Measurements from ENCODE around the gene FBXL14. TPM values are rescaled to one million over a fixed set of nuclear protein-coding genes. Genes with fewer than 3 reads are reported as not detected.

FBXL14 gene
- total and polyA plus RNA-seq, 2 donors: 7.6 to 14.9 TPM

DNA sequence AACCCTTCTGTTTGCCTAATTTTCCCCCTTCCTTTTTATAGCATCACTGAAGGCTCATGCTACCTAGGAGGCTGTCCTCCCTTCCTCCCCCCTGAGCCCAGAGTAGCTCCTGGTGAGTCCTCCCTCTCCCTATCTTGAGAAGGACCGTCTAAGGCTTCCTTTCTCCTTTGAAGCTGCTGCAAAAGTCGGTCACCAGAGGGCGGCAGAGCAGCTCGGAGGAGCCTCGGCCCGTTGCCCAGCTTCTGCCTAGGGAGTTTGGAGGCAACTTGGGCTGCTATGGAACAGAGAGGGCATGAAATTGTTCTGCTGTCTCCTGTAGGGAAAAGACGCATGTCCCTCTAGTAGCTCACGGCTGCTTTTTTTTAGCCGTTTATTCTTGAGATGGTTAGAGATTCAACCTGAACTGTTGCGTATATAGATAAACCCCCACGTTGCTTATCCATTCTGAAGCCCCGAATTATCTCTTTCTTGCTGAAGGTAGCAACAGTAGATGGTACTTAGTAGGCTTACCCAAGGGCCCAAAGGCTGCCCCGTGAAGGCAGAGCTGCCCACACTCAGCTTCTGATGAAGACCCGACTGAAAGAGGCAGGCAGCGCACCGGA is 40.3 kb upstream of the FBXL14 start:
- peaks cover 0 to 15% of the 10 kb centered on the region in 2 donors for H3K4me1 ChIP-seq (ENCODE audit: control insufficient read depth in 2 of 2, insufficient read depth in 2 of 2, low read length in 2 of 2)
- DNase-seq (ENCODE audit: low read depth in 6 of 9, low spot score in 9 of 9): peak in 7 of 9 donors; percentile 40 to 74 (median 54)
- 50% methylated on average over 16 of the region's 16 CpGs for WGBS
- peaks cover 22 to 47% of the 10 kb centered on the region in 2 donors for H3K27me3 ChIP-seq (ENCODE audit: control insufficient read depth in 2 of 2, insufficient read depth in 1 of 2, low read length in 1 of 2)
- H3K4me3 ChIP-seq (ENCODE audit: low read length in 2 of 2): no peak overlapping the region
- no peaks in the 10 kb centered on the region for H3K36me3 ChIP-seq (ENCODE audit: control insufficient read depth in 2 of 2, insufficient read depth in 2 of 2, low read length in 1 of 2)
- H3K9me3 ChIP-seq (ENCODE audit: control insufficient read depth in 2 of 2, insufficient read depth in 1 of 2, low read length in 1 of 2): no peaks in the 10 kb centered on the region
- no peak overlapping the region for H3K27ac ChIP-seq (ENCODE audit: low read depth in 1 of 2, low read length in 1 of 2)

DNA sequence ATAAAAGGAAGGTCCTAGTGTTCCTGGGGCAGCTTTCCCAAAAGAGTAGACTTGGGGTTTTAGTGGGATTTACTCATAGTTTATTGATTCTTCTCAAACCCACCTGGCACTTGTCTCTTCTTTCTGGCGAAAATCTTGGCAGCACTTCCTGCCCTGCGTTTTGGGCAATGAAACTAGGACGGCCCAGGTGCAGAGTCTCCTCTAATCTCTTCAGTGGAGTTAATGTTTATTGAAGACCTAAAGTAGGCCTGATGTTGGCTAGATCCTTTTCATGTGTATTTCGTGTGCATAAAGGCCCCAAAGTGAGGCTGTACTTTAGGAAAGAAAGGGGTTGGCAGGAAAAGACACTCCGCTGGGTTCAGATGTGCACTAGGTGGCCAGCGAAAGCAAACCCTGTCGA is 39.8 kb upstream of the FBXL14 start:
- WGBS: 68% methylated on average over 7 of the region's 7 CpGs
- H3K4me3 ChIP-seq (ENCODE audit: low read length in 2 of 2): no peak overlapping the region
- peaks cover 0 to 1% of the 10 kb centered on the region in 2 donors for H3K9me3 ChIP-seq (ENCODE audit: control insufficient read depth in 2 of 2, insufficient read depth in 1 of 2, low read length in 1 of 2)
- H3K27ac ChIP-seq (ENCODE audit: low read depth in 1 of 2, low read length in 1 of 2): no peak overlapping the region
- DNase-seq (ENCODE audit: low read depth in 6 of 9, low spot score in 9 of 9): no peak
- no peaks in the 10 kb centered on the region for H3K36me3 ChIP-seq (ENCODE audit: control insufficient read depth in 2 of 2, insufficient read depth in 2 of 2, low read length in 1 of 2)
- H3K27me3 ChIP-seq (ENCODE audit: control insufficient read depth in 2 of 2, insufficient read depth in 1 of 2, low read length in 1 of 2): peaks cover 28 to 53% of the 10 kb centered on the region in 2 donors
- H3K4me1 ChIP-seq (ENCODE audit: control insufficient read depth in 2 of 2, insufficient read depth in 2 of 2, low read length in 2 of 2): peaks cover 0 to 21% of the 10 kb centered on the region in 2 donors

DNA sequence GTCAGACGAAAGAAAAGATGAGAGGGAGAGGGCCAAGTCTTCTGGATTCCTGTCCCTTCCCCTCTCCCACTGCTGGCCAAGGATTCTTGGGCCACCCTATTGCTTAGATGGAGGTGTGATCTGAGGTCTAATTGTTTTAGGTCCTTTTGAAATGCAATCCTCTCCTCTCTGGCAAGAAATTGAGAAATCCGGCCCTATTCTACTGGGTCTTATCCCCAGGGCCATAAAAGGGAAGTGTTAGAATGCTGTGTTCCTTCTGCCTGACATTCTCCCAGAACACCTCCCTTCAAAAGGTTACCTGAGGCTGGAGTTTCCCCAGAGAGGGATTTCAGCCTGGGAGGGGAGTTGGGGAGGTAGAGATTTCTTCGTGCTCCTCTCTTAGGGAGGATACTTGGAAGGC is 39.1 kb upstream of the FBXL14 start:
- H3K4me1 ChIP-seq (ENCODE audit: control insufficient read depth in 2 of 2, insufficient read depth in 2 of 2, low read length in 2 of 2): peaks cover 0 to 26% of the 10 kb centered on the region in 2 donors

DNA sequence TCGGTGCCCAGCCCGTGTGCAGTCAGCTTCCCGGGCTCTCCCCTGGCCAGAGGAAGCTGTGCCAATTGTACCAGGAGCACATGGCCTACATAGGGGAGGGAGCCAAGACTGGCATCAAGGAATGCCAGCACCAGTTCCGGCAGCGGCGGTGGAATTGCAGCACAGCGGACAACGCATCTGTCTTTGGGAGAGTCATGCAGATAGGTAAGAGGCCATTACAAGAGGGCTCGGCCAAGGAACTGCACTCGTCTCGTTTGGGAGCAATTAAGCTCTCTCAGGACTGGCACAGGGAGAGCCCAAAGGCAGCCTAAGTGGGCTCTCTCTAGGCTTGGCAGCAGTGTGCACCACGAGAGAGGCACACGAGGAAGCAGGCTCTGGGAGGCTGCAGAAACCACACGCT is 38.3 kb upstream of the FBXL14 start:
- DNase-seq (ENCODE audit: low read depth in 6 of 9, low spot score in 9 of 9): no peak
- Histone ChIP-seq H3K27me3 (ENCODE audit: control insufficient read depth in 2 of 2, insufficient read depth in 1 of 2, low read length in 1 of 2) (peaks cover 40 to 67% of the 10 kb centered on the region in 2 donors), H3K27ac (ENCODE audit: low read depth in 1 of 2, low read length in 1 of 2) (no peak overlapping the region), H3K36me3 (ENCODE audit: control insufficient read depth in 2 of 2, insufficient read depth in 2 of 2, low read length in 1 of 2) (no peaks in the 10 kb centered on the region), H3K9me3 (ENCODE audit: control insufficient read depth in 2 of 2, insufficient read depth in 1 of 2, low read length in 1 of 2) (peaks cover 0 to 3% of the 10 kb centered on the region in 2 donors), H3K4me1 (ENCODE audit: control insufficient read depth in 2 of 2, insufficient read depth in 2 of 2, low read length in 2 of 2) (peaks cover 0 to 26% of the 10 kb centered on the region in 2 donors), H3K4me3 (ENCODE audit: low read length in 2 of 2) (no peak overlapping the region)
- WGBS: 88% methylated on average over 14 of the region's 14 CpGs

More for the DNA sequence above, 39.1 kb upstream of the FBXL14 start:
- peaks cover 34 to 60% of the 10 kb centered on the region in 2 donors for H3K27me3 ChIP-seq (ENCODE audit: control insufficient read depth in 2 of 2, insufficient read depth in 1 of 2, low read length in 1 of 2)
- H3K27ac ChIP-seq (ENCODE audit: low read depth in 1 of 2, low read length in 1 of 2): no peak overlapping the region
- DNase-seq (ENCODE audit: low read depth in 6 of 9, low spot score in 9 of 9): no peak
- no peak overlapping the region for H3K4me3 ChIP-seq (ENCODE audit: low read length in 2 of 2)
- no peaks in the 10 kb centered on the region for H3K36me3 ChIP-seq (ENCODE audit: control insufficient read depth in 2 of 2, insufficient read depth in 2 of 2, low read length in 1 of 2)
- peaks cover 0 to 3% of the 10 kb centered on the region in 2 donors for H3K9me3 ChIP-seq (ENCODE audit: control insufficient read depth in 2 of 2, insufficient read depth in 1 of 2, low read length in 1 of 2)
- WGBS: 90% methylated on average over 3 of the region's 3 CpGs

DNA sequence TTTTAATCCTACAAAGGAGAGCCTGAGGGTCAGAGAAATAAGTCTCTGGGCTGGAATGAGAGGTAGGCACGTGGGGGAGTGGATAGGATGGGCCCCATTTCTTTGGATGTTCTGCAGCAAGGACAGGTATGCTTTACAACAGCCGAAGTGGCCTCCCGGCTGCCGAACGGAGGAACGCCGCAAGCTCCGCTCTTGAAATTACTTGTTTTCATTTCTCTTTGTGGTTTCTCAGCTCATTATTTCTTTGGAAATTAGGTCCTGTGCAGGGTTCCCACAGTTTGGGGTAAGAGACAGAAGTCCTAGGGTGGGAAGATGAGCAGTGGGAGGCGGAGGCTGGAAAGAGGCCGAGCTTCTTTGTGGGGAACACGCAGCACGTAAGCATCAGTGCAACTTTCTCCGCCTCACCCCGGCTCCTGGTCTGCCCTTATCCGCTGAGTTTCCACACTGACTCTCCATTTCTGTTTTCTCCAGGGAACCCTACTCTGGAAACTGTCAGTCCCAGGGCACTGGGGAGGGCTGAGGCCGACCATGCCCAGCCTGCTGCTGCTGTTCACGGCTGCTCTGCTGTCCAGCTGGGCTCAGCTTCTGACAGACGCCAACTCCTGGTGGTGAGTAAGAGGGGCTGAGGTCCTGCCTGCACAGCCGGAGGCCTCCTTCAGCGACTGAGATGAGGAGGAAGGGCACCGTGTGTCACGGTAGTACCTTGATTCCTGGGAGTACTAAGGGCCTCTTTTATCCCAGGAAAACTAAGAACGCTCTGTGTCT is 36.6 kb upstream of the FBXL14 start:
- Histone ChIP-seq H3K4me1 (ENCODE audit: control insufficient read depth in 2 of 2, insufficient read depth in 2 of 2, low read length in 2 of 2) (peaks cover 0 to 26% of the 10 kb centered on the region in 2 donors), H3K27ac (ENCODE audit: low read depth in 1 of 2, low read length in 1 of 2) (no peak overlapping the region), H3K27me3 (ENCODE audit: control insufficient read depth in 2 of 2, insufficient read depth in 1 of 2, low read length in 1 of 2) (peaks cover 43 to 76% of the 10 kb centered on the region in 2 donors), H3K4me3 (ENCODE audit: low read length in 2 of 2) (no peak overlapping the region), H3K36me3 (ENCODE audit: control insufficient read depth in 2 of 2, insufficient read depth in 2 of 2, low read length in 1 of 2) (no peaks in the 10 kb centered on the region), H3K9me3 (ENCODE audit: control insufficient read depth in 2 of 2, insufficient read depth in 1 of 2, low read length in 1 of 2) (peaks cover 0 to 3% of the 10 kb centered on the region in 2 donors)
- WGBS: 29% methylated on average over 23 of the region's 23 CpGs
- DNase-seq (ENCODE audit: low read depth in 6 of 9, low spot score in 9 of 9): no peak

DNA sequence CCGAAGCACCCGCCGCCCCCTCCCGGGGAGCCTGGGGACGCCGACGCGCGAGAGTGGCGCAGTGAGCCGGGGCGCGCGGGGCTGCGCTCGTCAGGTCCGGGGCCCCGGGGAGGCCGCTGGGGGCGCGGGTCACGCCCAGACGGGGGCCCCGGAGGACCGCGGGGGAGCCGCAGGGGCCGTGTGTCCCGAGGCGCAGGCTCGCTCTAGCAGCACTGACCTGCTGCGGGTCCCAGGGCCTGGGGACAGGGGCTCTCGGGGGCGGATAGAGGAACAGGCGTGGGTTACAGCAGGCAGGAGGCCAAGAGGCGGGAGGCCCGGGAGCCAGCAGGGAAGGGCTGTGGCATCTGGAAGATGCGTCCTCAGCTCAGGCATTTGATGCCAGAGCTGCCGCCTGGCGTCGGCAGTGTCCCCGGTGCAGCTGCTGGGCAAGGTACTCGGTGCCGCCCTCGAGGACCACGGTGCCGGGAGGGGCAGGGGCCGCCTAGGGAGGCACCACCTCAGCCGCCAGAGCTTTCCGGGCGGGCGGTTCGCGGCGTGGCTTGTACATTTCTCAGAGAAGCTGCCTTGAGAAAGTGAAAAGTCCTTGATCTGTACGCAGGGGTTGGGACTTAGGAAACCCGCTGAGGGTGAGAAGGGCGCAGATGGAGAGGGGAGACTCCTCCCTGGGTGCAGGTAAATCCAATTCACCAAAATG is 35.9 kb upstream of the FBXL14 start:
- peak in 1 of 9 donors; percentile 37 for DNase-seq (ENCODE audit: low read depth in 6 of 9, low spot score in 9 of 9)
- Histone ChIP-seq H3K27ac (ENCODE audit: low read depth in 1 of 2, low read length in 1 of 2) (peak overlapping the region in 1 of 2 donors; percentile 27), H3K36me3 (ENCODE audit: control insufficient read depth in 2 of 2, insufficient read depth in 2 of 2, low read length in 1 of 2) (no peaks in the 10 kb centered on the region), H3K4me3 (ENCODE audit: low read length in 2 of 2) (peak overlapping the region in 1 of 2 donors; percentile 32), H3K4me1 (ENCODE audit: control insufficient read depth in 2 of 2, insufficient read depth in 2 of 2, low read length in 2 of 2) (peaks cover 0 to 26% of the 10 kb centered on the region in 2 donors), H3K9me3 (ENCODE audit: control insufficient read depth in 2 of 2, insufficient read depth in 1 of 2, low read length in 1 of 2) (peaks cover 0 to 3% of the 10 kb centered on the region in 2 donors), H3K27me3 (ENCODE audit: control insufficient read depth in 2 of 2, insufficient read depth in 1 of 2, low read length in 1 of 2) (peaks cover 43 to 72% of the 10 kb centered on the region in 2 donors)
- under 1% methylated on average over 58 of the region's 58 CpGs for WGBS

DNA sequence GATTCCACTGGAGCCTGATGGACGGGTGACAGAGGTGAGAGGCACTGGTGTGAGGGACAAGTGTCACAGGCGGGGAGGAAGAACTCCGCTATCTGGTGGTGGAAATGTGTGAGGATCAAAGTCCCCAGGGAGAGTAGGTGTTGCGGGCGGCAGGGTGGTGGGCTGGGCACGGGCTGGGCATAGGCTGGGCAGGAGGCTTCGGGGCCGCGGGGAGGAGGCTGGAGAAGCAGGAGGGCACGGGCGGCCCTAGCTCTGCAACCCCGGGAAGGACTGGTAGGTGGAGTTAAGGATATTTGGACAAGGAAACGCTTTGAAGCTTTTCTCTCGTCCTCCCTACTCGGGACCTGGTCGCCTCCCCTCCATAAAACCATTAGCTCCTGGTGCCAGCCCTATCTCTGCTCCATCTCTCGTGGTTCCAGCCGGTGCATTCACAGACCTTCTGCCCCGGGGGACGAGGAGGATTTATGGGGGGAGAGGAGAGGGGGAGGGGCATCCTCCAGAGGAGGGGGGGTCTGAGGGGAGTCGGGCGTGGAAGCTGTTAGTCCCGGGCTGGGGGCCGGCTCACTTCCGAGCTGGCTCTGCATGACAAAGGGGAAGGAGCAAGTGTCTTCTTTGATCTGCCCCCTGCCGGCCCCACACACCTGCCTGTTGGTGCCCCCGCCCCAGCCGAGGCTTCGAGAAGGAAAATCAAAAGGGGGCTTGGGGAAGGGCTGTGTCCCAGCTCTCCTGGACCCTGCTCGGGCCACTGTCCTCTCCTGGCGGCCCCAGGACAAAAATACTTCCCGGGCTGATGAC is 35.2 kb upstream of the FBXL14 start:
- Histone ChIP-seq H3K27me3 (ENCODE audit: control insufficient read depth in 2 of 2, insufficient read depth in 1 of 2, low read length in 1 of 2) (peaks cover 43 to 72% of the 10 kb centered on the region in 2 donors), H3K9me3 (ENCODE audit: control insufficient read depth in 2 of 2, insufficient read depth in 1 of 2, low read length in 1 of 2) (peaks cover 0 to 3% of the 10 kb centered on the region in 2 donors), H3K4me3 (ENCODE audit: low read length in 2 of 2) (peak overlapping the region in 1 of 2 donors; percentile 32), H3K4me1 (ENCODE audit: control insufficient read depth in 2 of 2, insufficient read depth in 2 of 2, low read length in 2 of 2) (peaks cover 0 to 26% of the 10 kb centered on the region in 2 donors), H3K36me3 (ENCODE audit: control insufficient read depth in 2 of 2, insufficient read depth in 2 of 2, low read length in 1 of 2) (no peaks in the 10 kb centered on the region), H3K27ac (ENCODE audit: low read depth in 1 of 2, low read length in 1 of 2) (no peak overlapping the region)
- no peak for DNase-seq (ENCODE audit: low read depth in 6 of 9, low spot score in 9 of 9)
- 12% methylated on average over 32 of the region's 32 CpGs for WGBS

DNA sequence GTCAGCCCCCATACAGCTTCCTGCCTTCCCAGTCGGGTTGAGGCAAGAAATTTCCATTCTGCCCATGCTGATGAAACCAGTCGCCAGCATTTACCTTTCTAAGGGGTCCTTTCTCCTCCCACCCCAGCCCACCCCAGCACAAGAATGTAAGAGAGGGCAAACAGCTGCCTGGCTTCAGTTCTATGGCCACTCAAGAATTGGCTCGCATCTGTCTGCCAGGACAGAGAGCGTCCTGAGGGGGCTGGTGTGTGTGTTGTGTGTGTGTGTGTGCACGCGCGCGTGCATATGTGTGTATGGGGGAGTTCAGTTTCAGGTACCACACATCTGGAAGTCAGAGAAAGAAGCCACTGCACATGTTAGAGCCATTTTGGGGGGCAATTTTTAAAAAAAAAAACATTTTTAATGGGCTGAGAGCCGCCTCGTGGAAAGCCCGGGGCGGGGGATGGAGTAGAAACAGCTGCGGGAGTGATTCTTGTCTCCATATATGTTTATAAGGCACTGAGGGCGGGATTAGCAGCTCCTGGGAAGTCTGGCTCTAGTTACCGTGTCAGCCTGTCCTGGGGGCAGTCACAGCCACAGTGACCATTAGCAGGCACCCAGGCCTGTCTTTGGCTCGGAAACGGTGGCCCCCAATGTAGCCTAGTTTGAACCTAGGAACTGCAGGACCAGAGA is 34.4 kb upstream of the FBXL14 start, which contains the start of gene WNT5B:
Gene WNT5B, plus strand, starts transcription at position 566 of the 672 bp plus-strand sequence. CDS start 2,124 bp downstream, outside the sequence.
- Histone ChIP-seq H3K4me1 (ENCODE audit: control insufficient read depth in 2 of 2, insufficient read depth in 2 of 2, low read length in 2 of 2) (peaks cover 0 to 26% of the 10 kb centered on the region in 2 donors), H3K4me3 (ENCODE audit: low read length in 2 of 2) (peak within 1 kb of the TSS in 1 of 2 donors; percentile 32), H3K9me3 (ENCODE audit: control insufficient read depth in 2 of 2, insufficient read depth in 1 of 2, low read length in 1 of 2) (peaks cover 0 to 3% of the 10 kb centered on the region in 2 donors), H3K27ac (ENCODE audit: low read depth in 1 of 2, low read length in 1 of 2) (no peak within 1 kb of the TSS), H3K27me3 (ENCODE audit: control insufficient read depth in 2 of 2, insufficient read depth in 1 of 2, low read length in 1 of 2) (peaks cover 43 to 68% of the 10 kb centered on the region in 2 donors), H3K36me3 (ENCODE audit: control insufficient read depth in 2 of 2, insufficient read depth in 2 of 2, low read length in 1 of 2) (no peaks in the 10 kb centered on the region)
- no peak for DNase-seq (ENCODE audit: low read depth in 6 of 9, low spot score in 9 of 9)
- 83% methylated on average over 17 of the region's 17 CpGs for WGBS
